ENCODE measurements around the gene TMTC1.

DNA sequence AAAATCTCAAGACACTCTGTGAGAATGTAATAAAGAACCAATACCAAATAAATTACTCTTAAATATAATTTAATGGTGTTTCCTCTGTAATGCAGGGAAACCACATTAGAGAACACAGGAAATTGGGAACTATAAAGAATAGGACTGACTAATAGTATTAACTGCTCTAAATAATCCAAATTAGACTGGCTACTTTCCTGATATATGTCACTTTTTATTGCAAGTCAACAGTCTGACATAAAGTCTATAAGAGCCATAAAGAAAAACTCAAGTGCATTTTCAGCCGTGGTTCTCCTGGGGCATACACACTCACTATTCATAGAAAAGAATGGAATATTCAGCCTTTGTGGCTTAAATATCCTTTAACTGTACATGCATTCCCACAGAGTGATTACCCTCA, 161.5 kb downstream of the TMTC1 start:
- no peak for TF ChIP-seq CBX5 (IDR thresholded peaks at IDR 0.05; ENCODE audit: low read depth, low read length)
- TF ChIP-seq, protein P1, sequence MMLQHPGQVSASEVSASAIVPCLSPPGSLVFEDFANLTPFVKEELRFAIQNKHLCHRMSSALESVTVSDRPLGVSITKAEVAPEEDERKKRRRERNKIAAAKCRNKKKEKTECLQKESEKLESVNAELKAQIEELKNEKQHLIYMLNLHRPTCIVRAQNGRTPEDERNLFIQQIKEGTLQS (IDR thresholded peaks at IDR 0.05; ENCODE audit: insufficient read depth, low read depth, low read length), result no peak
